Large intestine (tissue), 3 donors: Measurements from ENCODE around the gene CRY2. TPM values are rescaled to one million over a fixed set of nuclear protein-coding genes. Genes with fewer than 3 reads are reported as not detected.

ENCODE experiments used
- DNase-seq, 2 donors: peaks; one replicate each; pipeline versions ENCODE4 v3.0.0 to v3.0.0-alpha.2; 2013
- H3K27ac ChIP-seq: one replicate; pipeline ENCODE4 v1.5.1; 2013; ENCODE audit warnings: low read length
- H3K27me3 ChIP-seq: 2 replicates; pipeline ENCODE4 v1.6.1; 2013; ENCODE audit warnings: low read length; ENCODE audit not compliant: control insufficient read depth, insufficient read depth
- H3K36me3 ChIP-seq: 2 replicates; pipeline ENCODE4 v1.6.1; 2013; ENCODE audit warnings: low read length; ENCODE audit not compliant: control insufficient read depth, insufficient read depth
- H3K4me1 ChIP-seq: one replicate; pipeline ENCODE4 v1.6.1; 2013; ENCODE audit warnings: low read length; ENCODE audit not compliant: control insufficient read depth, insufficient read depth
- H3K4me3 ChIP-seq: one replicate; pipeline ENCODE4 v1.5.1; 2013; ENCODE audit warnings: low read length
- H3K9me3 ChIP-seq: one replicate; pipeline ENCODE4 v1.6.1; 2013; ENCODE audit warnings: mild to moderate bottlenecking, low read depth, low read length, moderate library complexity; ENCODE audit not compliant: control insufficient read depth
- WGBS: methylation state at CpG from one replicate; pipeline ENCODE4 v1.1.5; 2013; ENCODE audit warnings: low lambda C conversion rate; ENCODE audit not compliant: insufficient coverage; 5-methylcytosine and 5-hydroxymethylcytosine counted together
- polyA plus RNA-seq: library from polyadenylated mRNA; unstranded; fragments of 120-200 nt; gene quantifications from one replicate; pipeline ENCODE4 v1.2.1, GENCODE V29; 2013

Gene CRY2
- polyA plus RNA-seq, 1 donor, result 23.1 TPM

DNA sequence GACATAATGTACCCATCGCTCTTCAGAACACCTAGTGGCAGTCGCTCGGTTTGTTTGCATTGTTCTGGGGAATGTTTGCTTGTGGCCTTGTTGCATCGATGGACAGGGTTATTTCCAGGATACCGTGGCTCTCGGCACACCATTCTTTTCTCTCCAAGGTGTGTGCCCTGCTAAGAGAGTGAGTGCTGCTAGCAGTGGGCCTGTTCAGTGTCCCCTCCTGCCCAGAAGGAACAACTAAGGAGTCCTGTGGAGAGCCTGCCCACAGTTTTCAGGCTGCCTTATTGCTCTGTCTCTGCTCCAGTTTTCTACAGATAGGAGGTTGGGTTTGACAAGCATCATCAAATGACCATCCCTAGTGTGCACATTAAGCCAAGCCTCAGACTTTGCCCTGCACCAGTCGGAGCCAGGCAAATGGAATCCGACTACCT is 1.4 kb downstream of the CRY2 start:
- 38% methylated on average over 2 of the region's 8 CpGs for WGBS
- Histone ChIP-seq H3K27ac (peak overlapping the region; percentile 92), H3K9me3 (no peaks in the 10 kb centered on the region), H3K27me3 (no peaks in the 10 kb centered on the region), H3K4me1 (peaks cover 22% of the 10 kb centered on the region), H3K4me3 (peak overlapping the region; percentile 99), H3K36me3 (peaks cover 12% of the 10 kb centered on the region)
- DNase-seq, result peak; percentile 28 to 57

DNA sequence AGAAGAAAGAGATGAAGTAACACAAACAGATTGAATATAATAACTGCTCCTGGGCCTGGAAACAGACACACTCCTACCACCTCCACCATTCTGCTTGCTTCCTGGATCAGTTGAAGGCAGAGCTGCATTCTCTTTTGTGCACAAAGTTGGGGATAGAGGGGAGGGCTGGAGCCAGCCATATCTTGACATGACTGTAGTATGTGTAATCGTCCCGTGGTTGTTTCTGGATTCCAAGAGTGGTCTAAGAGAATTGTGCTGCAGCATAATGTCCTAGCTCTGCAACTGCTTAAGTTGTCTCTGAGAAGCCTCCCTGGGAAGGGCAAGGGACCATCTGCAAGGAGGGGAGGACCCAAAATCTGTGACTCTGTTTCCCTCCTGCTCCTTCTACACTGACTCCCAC is 3.2 kb downstream of the CRY2 start:
- Histone ChIP-seq H3K27ac (no peak overlapping the region), H3K27me3 (no peaks in the 10 kb centered on the region), H3K36me3 (peaks cover 18% of the 10 kb centered on the region), H3K4me3 (no peak overlapping the region), H3K4me1 (peaks cover 18% of the 10 kb centered on the region), H3K9me3 (no peaks in the 10 kb centered on the region)
- DNase-seq, result no peak
- no CpG with 5 or more reads among the region's 2 CpGs for WGBS

DNA sequence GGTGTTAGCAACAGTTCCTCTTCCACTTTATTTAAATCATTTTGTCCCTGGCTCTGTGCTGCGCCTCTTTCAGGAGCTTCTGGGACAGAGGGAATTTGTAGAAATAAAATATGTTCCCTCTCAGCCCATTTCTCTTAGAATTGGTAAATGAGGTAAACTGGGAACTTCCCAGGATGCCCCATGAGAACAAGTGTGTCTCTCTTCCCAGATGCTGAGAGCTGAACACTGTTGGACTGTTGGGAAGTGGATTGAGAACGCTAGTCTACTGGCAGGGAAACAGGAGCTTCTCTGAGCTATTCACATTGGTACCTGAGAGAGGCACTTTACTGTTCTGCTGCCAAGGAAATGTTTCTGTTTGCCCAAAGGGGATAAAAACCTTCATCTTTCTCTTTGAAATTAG is 4.0 kb downstream of the CRY2 start:
- DNase-seq, result no peak
- Histone ChIP-seq H3K4me3 (no peak overlapping the region), H3K36me3 (peaks cover 26% of the 10 kb centered on the region), H3K27me3 (no peaks in the 10 kb centered on the region), H3K9me3 (no peaks in the 10 kb centered on the region), H3K27ac (no peak overlapping the region), H3K4me1 (peaks cover 18% of the 10 kb centered on the region)
- no CpG with 5 or more reads among the region's 2 CpGs for whole genome bisulfite sequencing

DNA sequence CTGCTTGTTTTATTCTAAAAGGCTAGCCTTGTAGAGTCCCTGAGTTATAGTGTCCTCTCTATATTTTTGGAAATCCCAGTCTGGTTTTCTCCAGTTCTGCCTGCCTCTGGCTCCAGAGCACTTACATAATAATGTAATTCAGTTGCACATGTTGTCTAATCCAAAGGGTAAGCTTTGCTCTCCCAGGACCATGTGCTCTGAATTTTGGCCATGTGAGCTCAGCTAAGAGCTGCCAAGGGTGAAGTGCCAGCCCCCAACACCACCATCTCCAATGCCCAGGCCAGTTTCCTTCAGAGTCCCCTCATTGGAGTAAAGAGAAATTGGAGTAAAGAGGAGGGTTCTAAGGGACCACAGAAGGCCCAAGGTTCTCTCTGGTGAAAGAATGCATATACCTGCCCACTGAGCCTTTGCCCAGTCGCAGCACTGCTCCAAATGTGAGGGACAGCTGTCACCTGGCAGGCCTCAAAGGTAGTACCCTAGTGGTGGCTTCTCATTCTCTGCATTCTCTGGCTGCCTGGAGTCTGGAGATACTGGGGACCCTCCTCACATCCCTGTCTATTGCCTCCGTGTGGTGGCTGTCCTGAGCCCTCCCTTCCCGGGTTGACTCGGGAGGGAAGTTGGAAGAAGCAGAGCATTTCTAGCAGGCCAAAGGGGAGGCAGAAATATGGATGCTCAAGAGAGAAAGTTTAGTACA is 4.9 kb downstream of the CRY2 start:
- no peak overlapping the region for H3K27ac ChIP-seq
- peaks cover 14% of the 10 kb centered on the region for H3K4me1 ChIP-seq
- DNase-seq, result no peak
- peaks cover 33% of the 10 kb centered on the region for H3K36me3 ChIP-seq
- H3K4me3 ChIP-seq, result no peak overlapping the region
- no peaks in the 10 kb centered on the region for H3K9me3 ChIP-seq
- no peaks in the 10 kb centered on the region for H3K27me3 ChIP-seq
- no CpG with 5 or more reads among the region's 4 CpGs for WGBS

DNA sequence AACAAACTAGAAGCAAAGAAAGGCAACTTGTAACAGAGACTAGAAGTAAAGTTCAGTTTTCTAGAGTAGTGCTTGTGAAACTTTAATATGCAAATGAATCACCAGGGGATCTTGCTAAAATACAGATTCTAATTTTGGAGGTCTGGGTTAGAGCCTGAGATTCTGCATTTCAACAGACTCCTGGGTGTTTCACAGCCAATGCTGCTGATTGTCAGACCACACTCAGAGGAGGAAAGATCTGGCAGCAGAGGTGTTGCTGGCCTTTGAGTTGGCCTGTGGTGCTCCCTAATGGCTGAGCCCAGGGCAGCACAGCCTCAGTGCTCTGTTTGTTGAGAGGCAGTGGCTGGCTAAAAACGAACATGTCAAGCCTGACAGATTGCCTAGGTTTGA is 5.4 kb downstream of the CRY2 start:
- Histone ChIP-seq H3K27ac (no peak overlapping the region), H3K9me3 (no peaks in the 10 kb centered on the region), H3K27me3 (no peaks in the 10 kb centered on the region), H3K4me3 (no peak overlapping the region), H3K4me1 (peaks cover 16% of the 10 kb centered on the region), H3K36me3 (peaks cover 39% of the 10 kb centered on the region)
- WGBS, result no CpG with 5 or more reads among the region's 1 CpG
- no peak for DNase-seq

DNA sequence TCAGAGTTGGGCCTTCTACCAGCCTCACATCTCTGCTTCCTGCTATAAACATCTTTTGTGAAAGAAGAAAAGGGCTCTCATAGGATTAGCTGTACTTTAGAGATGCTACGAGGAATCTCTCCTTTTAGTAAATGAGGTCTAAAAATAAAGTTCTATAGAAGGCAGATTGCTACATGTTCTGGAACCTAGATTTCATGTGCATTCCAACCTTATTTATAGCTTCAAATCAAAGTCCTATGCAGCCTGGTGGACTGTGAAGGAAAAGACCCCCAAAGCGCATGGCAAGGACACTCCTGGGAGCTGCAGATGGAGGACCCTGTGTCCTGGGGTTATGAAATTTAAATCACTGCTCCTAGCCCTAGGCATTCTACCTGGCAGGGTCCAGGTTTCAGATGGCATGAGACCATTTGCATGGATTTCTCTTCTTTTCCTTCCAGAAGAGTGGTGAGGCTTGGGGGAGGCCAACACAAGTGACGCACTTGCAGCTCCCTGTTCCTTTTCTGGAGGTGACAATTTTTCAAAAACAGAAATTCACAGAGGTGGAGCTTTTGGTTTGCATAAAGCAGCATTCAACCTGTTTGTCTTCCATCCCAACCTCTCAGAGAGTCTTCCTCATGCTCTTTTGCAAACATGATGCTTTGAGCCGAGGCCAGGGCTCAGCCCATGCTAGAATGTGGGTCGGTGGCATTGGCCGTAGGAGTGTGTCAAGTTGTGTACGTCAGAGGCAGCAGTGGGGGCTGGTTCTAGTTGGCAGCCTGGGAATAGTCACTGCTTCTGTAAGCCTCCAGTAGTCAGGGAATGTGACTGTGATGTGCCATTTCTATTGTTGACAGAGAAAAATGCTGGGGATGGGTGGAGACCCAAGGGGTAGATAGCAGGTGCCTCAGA is 6.3 kb downstream of the CRY2 start:
- no peaks in the 10 kb centered on the region for H3K9me3 ChIP-seq
- H3K4me3 ChIP-seq, result no peak overlapping the region
- peaks cover 47% of the 10 kb centered on the region for H3K36me3 ChIP-seq
- H3K27ac ChIP-seq, result no peak overlapping the region
- H3K4me1 ChIP-seq, result peaks cover 17% of the 10 kb centered on the region
- DNase-seq, result no peak
- H3K27me3 ChIP-seq, result no peaks in the 10 kb centered on the region
- WGBS, result 83% methylated on average over 1 of the region's 7 CpGs

DNA sequence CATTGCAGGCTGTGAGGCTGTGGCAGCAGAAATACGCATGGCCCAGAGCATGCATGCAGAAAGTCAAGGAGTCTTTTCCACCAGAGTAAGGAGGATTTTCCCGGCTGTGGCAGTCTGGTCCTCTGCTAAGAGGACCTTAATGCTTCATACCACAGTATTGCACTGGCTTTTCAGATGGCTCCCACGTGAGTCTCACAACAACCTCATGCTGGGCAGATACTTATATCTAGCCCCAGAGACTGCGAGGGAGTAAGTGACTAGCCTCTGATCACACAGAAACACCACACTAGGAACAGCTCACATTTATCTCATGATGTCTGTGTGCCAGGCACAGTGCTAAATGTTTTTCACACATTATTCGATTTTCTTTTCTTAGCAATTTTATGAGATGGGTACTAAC is 8.0 kb downstream of the CRY2 start:
- peaks cover 61% of the 10 kb centered on the region for H3K36me3 ChIP-seq
- peaks cover 16% of the 10 kb centered on the region for H3K4me1 ChIP-seq
- H3K9me3 ChIP-seq, result no peaks in the 10 kb centered on the region
- no peak for DNase-seq
- H3K27ac ChIP-seq, result peak overlapping the region; percentile 5
- H3K27me3 ChIP-seq, result no peaks in the 10 kb centered on the region
- H3K4me3 ChIP-seq, result no peak overlapping the region
- WGBS, result no CpG with 5 or more reads among the region's 5 CpGs

DNA sequence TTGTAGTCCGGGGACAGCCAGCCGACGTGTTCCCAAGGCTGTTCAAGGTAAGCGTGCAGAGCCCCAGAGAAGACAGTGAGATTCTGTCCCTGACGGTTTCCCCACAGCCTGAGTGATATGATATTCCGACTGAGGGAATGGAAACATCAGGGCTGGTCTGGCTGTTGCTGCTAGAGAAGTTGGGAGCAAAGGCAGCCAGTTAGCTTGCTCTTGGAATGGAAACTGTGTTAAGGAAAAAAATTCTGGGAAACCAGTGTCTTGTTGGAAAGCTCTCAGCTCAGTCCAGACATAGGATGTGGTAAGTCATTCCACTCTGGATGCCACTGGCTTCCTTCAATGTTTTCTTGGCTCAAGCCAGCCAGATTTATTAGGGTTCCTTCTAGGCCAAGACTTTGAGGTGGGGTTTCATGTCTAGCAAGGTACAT is 8.8 kb downstream of the CRY2 start:
- Histone ChIP-seq H3K4me1 (peaks cover 16% of the 10 kb centered on the region), H3K4me3 (no peak overlapping the region), H3K9me3 (no peaks in the 10 kb centered on the region), H3K36me3 (peaks cover 64% of the 10 kb centered on the region), H3K27me3 (no peaks in the 10 kb centered on the region), H3K27ac (peak overlapping the region; percentile 5)
- no CpG with 5 or more reads among the region's 6 CpGs for WGBS
- no peak for DNase-seq

DNA sequence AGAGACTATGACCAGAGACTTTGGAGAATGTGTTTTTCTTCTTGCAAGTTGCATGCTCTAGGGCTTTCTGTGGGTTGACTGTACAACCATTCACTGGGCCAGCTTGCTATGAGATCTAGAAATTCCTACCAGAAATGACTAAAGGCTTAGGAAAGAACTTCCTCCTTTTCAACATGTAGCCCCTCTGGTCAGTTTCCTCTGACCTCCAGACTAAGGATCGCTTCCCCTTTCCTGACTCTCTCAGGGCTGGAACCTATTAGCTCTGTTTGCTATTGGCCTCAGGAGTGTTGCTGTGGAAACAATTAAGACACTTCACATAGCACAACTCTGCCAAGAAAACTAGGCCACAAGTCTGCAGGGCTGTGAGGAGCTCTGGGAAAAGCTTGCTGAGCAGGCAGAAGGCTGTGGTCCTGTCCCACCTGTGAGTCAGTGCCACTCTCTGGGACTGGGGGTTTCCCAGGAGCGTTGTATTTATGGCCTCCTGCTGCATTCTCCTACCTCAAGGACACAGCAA is 10.7 kb downstream of the CRY2 start:
- peaks cover 79% of the 10 kb centered on the region for H3K36me3 ChIP-seq
- no peak overlapping the region for H3K4me3 ChIP-seq
- H3K27me3 ChIP-seq, result no peaks in the 10 kb centered on the region
- no peaks in the 10 kb centered on the region for H3K9me3 ChIP-seq
- no CpG with 5 or more reads among the region's 2 CpGs for WGBS
- peak overlapping the region; percentile 70 for H3K27ac ChIP-seq
- peak; percentile 45 to 54 for DNase-seq
- peaks cover 16% of the 10 kb centered on the region for H3K4me1 ChIP-seq

DNA sequence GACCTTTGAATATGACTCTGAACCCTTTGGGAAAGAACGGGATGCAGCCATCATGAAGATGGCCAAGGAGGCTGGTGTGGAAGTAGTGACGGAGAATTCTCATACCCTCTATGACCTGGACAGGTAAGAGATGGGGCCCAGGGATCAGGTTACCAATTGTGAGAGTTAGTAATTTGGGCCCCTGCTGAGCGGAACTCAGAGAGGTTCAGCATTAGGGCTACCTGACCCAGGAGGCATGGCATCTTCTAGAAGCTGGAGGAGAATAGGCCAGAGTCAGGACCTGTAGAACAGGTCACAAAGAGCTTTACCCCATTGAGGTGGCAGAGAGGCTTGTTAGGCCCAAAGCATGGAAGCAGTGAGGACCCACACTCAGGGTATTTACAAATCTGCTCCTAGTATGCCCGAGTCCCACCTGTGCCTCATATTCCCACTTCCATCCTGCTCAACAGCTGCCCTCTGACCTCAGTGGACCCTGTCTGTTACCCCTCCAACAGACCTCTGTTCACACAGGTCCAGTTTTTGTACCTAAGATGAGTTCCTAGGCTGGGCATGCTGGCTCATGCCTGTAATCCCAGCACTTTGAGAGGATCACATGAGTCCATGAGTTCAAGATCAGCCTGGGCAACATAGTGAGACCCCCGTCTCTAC is 11.6 kb downstream of the CRY2 start:
- peaks cover 16% of the 10 kb centered on the region for H3K4me1 ChIP-seq
- peaks cover 87% of the 10 kb centered on the region for H3K36me3 ChIP-seq
- no CpG with 5 or more reads among the region's 5 CpGs for WGBS

More for the DNA sequence above, 11.6 kb downstream of the CRY2 start:
- Histone ChIP-seq H3K9me3 (no peaks in the 10 kb centered on the region), H3K27me3 (no peaks in the 10 kb centered on the region), H3K4me3 (no peak overlapping the region), H3K27ac (peak overlapping the region; percentile 70)
- DNase-seq, result no peak
